H1 (cell line): ENCODE measurements around the gene EXOC1. TPM values are rescaled to one million over a fixed set of nuclear protein-coding genes. Genes with fewer than 3 reads are reported as not detected.

Source experiments
- ATF2 ChIP-seq: IDR thresholded peaks from 2 replicates; pipeline ENCODE4 v1.6.1; 2012; ENCODE audit warnings: low read length, inconsistent platforms
- CHD7 ChIP-seq: fragments of 300-600 bp; sonication (generic); IDR thresholded peaks from 2 replicates; pipeline ENCODE4 v1.7.1; 2012; ENCODE audit warnings: low read length, moderate library complexity, mild to moderate bottlenecking, inconsistent platforms; ENCODE audit not compliant: insufficient replicate concordance
- FOSL1 ChIP-seq: IDR thresholded peaks from 2 replicates; pipeline ENCODE4 v1.6.1; 2011; ENCODE audit warnings: mild to moderate bottlenecking, low read depth, low read length, moderate library complexity; ENCODE audit not compliant: insufficient read depth
- HDAC2 ChIP-seq, 2 experiments: fragments of 300-600 bp in 1 of 2; sonication (generic) in 1 of 2; IDR thresholded peaks; 2 replicates each; pipeline ENCODE4 v1.6.1; 2011 to 2012; ENCODE audit warnings: low read depth in 2 of 2, low read length in 2 of 2, mild to moderate bottlenecking in 2 of 2, moderate library complexity in 2 of 2, borderline replicate concordance in 1 of 2, inconsistent platforms in 1 of 2
- KDM5A ChIP-seq: fragments of 200-600 bp; IDR thresholded peaks from 2 replicates; pipeline ENCODE4 v1.7.1; 2012; ENCODE audit warnings: mild to moderate bottlenecking, low read length, inconsistent platforms, mixed read lengths
- RXRA ChIP-seq: IDR thresholded peaks from 2 replicates; pipeline ENCODE4 v1.6.1; 2011; ENCODE audit warnings: low read depth, mild to moderate bottlenecking, low read length, moderate library complexity; ENCODE audit not compliant: insufficient read depth
- SAP30 ChIP-seq: fragments of 300-600 bp; sonication (generic); IDR thresholded peaks from 2 replicates; pipeline ENCODE4 v1.7.1; 2012; ENCODE audit warnings: low read length, moderate library complexity, mild to moderate bottlenecking, inconsistent platforms; ENCODE audit not compliant: insufficient read depth, insufficient replicate concordance
- SRF ChIP-seq: IDR thresholded peaks from 2 replicates; pipeline ENCODE4 v1.6.1; 2011; ENCODE audit warnings: mild to moderate bottlenecking, low read depth, low read length, moderate library complexity
- TAF1 ChIP-seq: IDR thresholded peaks from 2 replicates; pipeline ENCODE4 v1.6.1; 2011; ENCODE audit warnings: mild to moderate bottlenecking, low read depth, low read length
- TCF12 ChIP-seq: IDR thresholded peaks from 2 replicates; pipeline ENCODE4 v1.6.1; 2011; ENCODE audit warnings: low read depth, mild to moderate bottlenecking, low read length
- polyA plus RNA-seq, 7 experiments: library from polyadenylated mRNA; depleted of rRNA in 3 of 7; stranded (reverse) in 5 of 7; unstranded in 2 of 7; fragments of >200 nt in 5 of 7; fragments of 200-250 nt in 2 of 7; gene quantifications; 1 replicate in 5 of 7; 2 replicates in 1 of 7; 4 replicates in 1 of 7; pipeline versions ENCODE4 v1.2.1 to v1.2.3, GENCODE V29; 2011 to 2013; ENCODE audit warnings: missing spikeins in 2 of 7, mixed read lengths in 2 of 7
- total RNA-seq: library from RNA; stranded (reverse); fragmentation: NEBNext Ultra II Directional; extraction: Animal tissue kit (Norgen Biotek cat#: 25700); gene quantifications from 2 replicates; pipeline ENCODE4 v1.2.1, GENCODE V29; 2021

Gene EXOC1
- total and polyA plus RNA-seq, 2 of the 8 experiments (the other 6 are each of a cell fraction or from before 2014, with no cell fraction given) = 5.9 to 19.6 TPM

DNA sequence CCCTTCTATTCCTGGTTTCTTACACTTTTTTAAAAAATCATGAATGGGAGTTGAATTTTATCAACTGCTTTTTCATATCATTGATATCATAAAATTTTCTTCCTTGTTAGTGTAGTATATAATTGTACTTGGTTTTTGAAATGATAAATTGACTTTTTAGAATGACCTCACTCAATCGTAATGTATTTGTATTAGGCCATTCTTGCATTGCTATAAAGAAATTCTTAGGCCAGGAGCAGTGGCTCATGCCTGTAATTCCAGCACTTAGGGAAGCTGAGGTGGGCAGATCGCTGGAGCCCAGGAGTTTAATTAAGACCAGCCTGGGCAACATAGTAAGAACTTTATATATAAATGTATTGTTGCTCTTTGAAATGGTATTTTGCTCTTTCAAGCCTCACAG lies 6.3 kb downstream of the EXOC1 start (continued):
- TF ChIP-seq TAF1 (no peak), FOSL1 (no peak), SAP30 (no peak), CHD7 (no peak), KDM5A (no peak), RXRA (no peak), ATF2 (no peak), TCF12 (no peak), HDAC2 (IDR thresholded peaks at IDR 0.05; ENCODE audit: borderline replicate concordance in 1 of 2, low read depth in 2 of 2, low read length in 2 of 2) (no peak), SRF (no peak)
